ENCODE data around the gene CCDC149.
A peak's percentile ranks its signal among the peaks of the same experiment; 100 is the strongest.

The CCDC149 gene

GRCh38 chr4:24791043-24791442 is 121.8 kb downstream of the CCDC149 start:
- H3K4me3 ChIP-seq (replicated peaks; ENCODE audit: low read depth, low read length): no peak overlapping the region
- no peak for DNase-seq (ENCODE audit: low read depth)
- no peak for TF ChIP-seq CTCF (IDR thresholded peaks at IDR 0.05; ENCODE audit: low read length, missing control alignments)

- TF ChIP-seq CTCF (IDR thresholded peaks at IDR 0.05; ENCODE audit: low read length, missing control alignments): no peak
- no peak overlapping the region for H3K4me3 ChIP-seq (replicated peaks; ENCODE audit: low read depth, low read length)
- DNase-seq (ENCODE audit: low read depth): no peak
Measured at GRCh38 chr4:24783506-24783905, 129.3 kb downstream of the CCDC149 start.

- DNase-seq (ENCODE audit: low read depth): no peak
- no peak for TF ChIP-seq CTCF (IDR thresholded peaks at IDR 0.05; ENCODE audit: low read length, missing control alignments)
- no peak overlapping the region for H3K4me3 ChIP-seq (replicated peaks; ENCODE audit: low read depth, low read length)
Measured at GRCh38 chr4:24781999-24782745, 130.7 kb downstream of the CCDC149 start.

- H3K4me3 ChIP-seq (replicated peaks; ENCODE audit: low read depth, low read length): no peak overlapping the region
- DNase-seq (ENCODE audit: low read depth): no peak
- no peak for TF ChIP-seq CTCF (IDR thresholded peaks at IDR 0.05; ENCODE audit: low read length, missing control alignments)
Measured at GRCh38 chr4:24780936-24781495, 131.8 kb downstream of the CCDC149 start.

- peak; percentile 99 for DNase-seq (ENCODE audit: low read depth)
- no peak overlapping the region for H3K4me3 ChIP-seq (replicated peaks; ENCODE audit: low read depth, low read length)
- TF ChIP-seq CTCF (IDR thresholded peaks at IDR 0.05; ENCODE audit: low read length, missing control alignments): no peak
Measured at GRCh38 chr4:24778464-24779225, 134.2 kb downstream of the CCDC149 start.

- H3K4me3 ChIP-seq (replicated peaks; ENCODE audit: low read depth, low read length): no peak overlapping the region
- TF ChIP-seq CTCF (IDR thresholded peaks at IDR 0.05; ENCODE audit: low read length, missing control alignments): no peak
- peak; percentile 45 for DNase-seq (ENCODE audit: low read depth)
Measured at GRCh38 chr4:24777536-24778463, 135.0 kb downstream of the CCDC149 start.
